Kidney epithelial cell (primary cell): ENCODE data around the gene ANKRD28. TPM values are rescaled to one million over a fixed set of nuclear protein-coding genes. Genes with fewer than 3 reads are reported as not detected.
"Not testable (repeated sequence)": the region's sequence is repeated elsewhere in the genome, so short reads cannot be mapped to it uniquely, and the experiment has no call there.

ENCODE experiments used
- DNase-seq: peaks from one replicate; pipeline ENCODE4 v3.0.0-alpha.2; 2010; ENCODE audit warnings: low read depth
- H3K27me3 ChIP-seq: 2 replicates; pipeline ENCODE4 v1.6.0; 2011; ENCODE audit warnings: low read length; ENCODE audit not compliant: control insufficient read depth, insufficient read depth
- H3K36me3 ChIP-seq: 2 replicates; pipeline ENCODE4 v1.5.1; 2011; ENCODE audit warnings: low read length; ENCODE audit not compliant: control insufficient read depth, insufficient read depth
- H3K4me3 ChIP-seq: 2 replicates; pipeline ENCODE4 v1.5.1; 2011; ENCODE audit warnings: low read depth, mild to moderate bottlenecking, control low read depth, low read length
- total RNA-seq: library from RNA; depleted of rRNA; stranded (reverse); fragments of >200 nt; gene quantifications from 2 replicates; pipeline ENCODE4 v1.2.3, GENCODE V29; 2015
- TF ChIP-seq, protein P1 (sequence below): IDR thresholded peaks from 2 replicates; pipeline ENCODE4 v1.5.1; 2011; ENCODE audit warnings: mild to moderate bottlenecking, moderate library complexity, low read length, control low read depth, inconsistent platforms; ENCODE audit not compliant: insufficient read depth, poor library complexity, severe bottlenecking

ANKRD28 gene
- total RNA-seq = 27.4 and 28.4 TPM in 2 replicates

DNA sequence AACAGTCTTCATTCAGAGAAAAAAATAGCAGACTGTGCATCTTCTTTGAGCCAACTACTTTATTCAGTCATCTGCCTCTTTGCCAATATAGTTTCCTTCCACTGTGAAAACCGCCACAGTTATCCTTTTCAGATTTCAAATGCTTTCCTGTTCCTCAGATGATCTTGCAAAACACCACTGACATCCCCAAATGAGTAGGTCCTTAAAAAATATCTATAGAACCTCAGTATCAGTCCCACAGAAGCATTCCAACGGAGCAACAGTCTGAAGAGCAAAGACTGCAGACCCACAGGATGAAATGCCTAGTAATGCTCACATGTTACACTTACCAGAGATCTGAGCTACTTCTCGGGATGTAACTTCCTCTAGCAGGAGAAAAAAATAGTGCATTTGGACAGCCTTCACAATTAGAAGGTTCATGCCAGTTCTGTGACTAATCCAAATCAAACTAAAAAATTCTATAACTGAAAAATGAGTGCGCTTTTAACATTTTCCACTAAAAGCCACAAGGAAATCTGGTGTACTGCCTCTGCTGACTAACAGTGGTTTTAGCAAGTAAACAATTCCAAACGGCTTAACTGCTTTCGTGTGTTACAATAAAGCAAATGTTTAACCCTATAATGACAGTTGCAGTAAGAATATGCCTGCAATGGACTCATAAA is at the start of gene ANKRD28:
TSS of gene ANKRD28 (minus strand) at position 338 of the 662 bp plus-strand sequence. CDS start 1,458 bp downstream, outside the sequence.
- DNase-seq = peak; percentile 77
- TF ChIP-seq, protein P1, sequence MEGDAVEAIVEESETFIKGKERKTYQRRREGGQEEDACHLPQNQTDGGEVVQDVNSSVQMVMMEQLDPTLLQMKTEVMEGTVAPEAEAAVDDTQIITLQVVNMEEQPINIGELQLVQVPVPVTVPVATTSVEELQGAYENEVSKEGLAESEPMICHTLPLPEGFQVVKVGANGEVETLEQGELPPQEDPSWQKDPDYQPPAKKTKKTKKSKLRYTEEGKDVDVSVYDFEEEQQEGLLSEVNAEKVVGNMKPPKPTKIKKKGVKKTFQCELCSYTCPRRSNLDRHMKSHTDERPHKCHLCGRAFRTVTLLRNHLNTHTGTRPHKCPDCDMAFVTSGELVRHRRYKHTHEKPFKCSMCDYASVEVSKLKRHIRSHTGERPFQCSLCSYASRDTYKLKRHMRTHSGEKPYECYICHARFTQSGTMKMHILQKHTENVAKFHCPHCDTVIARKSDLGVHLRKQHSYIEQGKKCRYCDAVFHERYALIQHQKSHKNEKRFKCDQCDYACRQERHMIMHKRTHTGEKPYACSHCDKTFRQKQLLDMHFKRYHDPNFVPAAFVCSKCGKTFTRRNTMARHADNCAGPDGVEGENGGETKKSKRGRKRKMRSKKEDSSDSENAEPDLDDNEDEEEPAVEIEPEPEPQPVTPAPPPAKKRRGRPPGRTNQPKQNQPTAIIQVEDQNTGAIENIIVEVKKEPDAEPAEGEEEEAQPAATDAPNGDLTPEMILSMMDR = peak; percentile 24
- no peaks in the 10 kb centered on the region for H3K27me3 ChIP-seq
- H3K4me3 ChIP-seq = peak within 1 kb of the TSS; percentile 33
- no peaks in the 10 kb centered on the region for H3K36me3 ChIP-seq

DNA sequence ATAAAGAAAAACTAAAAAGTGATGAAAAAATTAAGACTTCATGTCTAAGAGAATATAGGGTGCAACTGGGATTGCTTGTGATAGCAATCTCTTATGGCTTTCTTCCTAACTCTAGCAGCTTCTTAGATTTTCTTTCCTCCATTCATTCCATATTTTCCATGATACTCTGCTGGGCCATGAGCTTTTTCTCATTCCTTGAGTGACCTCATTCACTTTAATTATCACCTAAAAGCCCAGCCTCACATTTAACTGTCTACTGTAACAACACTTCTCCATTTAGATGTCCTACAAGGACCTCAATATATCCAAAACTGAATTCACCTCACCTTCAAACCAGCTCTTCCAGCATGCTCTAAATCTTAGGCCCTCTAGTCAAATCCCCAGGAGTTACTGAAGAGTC is 49.5 kb upstream of the ANKRD28 start:
- no peak overlapping the region for H3K4me3 ChIP-seq
- TF ChIP-seq, protein P1 = no peak
- DNase-seq = no peak
- no peaks in the 10 kb centered on the region for H3K27me3 ChIP-seq
- H3K36me3 ChIP-seq = no peaks in the 10 kb centered on the region

DNA sequence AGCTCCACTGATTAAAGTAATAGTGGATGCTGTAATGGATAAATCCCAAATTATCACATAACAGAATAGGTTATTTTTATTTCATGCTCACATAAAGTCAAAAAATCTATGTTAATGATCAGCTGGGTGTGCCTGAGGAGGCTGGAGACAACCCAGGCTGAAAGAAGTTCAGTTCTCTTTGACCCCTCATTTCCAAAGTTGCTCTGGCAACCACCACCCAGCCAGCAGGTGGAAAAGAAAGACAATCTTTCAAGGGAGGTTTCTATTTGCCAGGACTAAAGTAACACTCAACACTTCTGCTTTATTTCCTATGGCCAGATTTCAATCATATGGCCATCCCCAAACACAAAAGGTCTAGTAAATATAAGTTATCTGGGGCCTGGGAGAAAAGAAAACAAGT is 48.8 kb upstream of the ANKRD28 start:
- Histone ChIP-seq H3K27me3 (no peaks in the 10 kb centered on the region), H3K36me3 (no peaks in the 10 kb centered on the region), H3K4me3 (no peak overlapping the region)
- DNase-seq = no peak
- TF ChIP-seq, protein P1 = no peak

DNA sequence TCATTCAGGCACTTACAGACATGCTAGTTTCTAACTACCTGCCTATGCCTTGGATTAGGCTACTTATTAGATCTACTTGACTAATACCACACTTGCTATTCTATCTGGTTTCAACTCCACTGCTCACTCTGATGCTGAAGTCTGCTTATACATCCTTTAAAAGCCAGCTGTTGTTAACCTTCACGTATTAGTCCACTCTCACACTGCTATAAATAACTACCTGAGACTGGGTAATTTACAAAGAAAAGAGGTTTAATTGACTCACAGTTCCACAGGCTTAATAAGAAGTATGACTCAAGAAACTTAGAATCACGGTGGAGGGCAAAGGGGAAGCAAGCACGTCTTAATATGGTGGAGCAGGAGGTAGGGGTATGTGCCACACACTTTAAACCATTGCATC is 47.7 kb upstream of the ANKRD28 start:
- no peak for DNase-seq
- TF ChIP-seq, protein P1 = no peak
- H3K36me3 ChIP-seq = no peaks in the 10 kb centered on the region

DNA sequence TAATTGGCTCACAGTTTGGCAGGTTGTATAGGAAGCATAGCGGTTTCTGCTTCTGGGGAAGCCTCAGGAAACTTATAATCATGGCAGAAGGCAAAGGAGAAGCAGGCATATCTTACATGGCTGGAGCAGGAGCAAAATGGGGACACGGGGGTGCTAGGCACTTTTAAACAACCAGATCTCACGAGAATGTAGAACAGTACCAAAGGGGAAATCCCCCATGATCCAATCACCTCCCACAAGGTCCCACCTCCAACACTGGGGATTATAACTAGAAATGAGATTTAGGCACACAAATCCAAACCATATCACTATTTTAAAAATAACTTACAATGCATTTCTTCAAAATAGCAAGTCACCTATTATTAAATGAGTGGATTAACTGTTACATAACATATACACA is 47.1 kb upstream of the ANKRD28 start:
- H3K27me3 ChIP-seq = no peaks in the 10 kb centered on the region
- TF ChIP-seq, protein P1 = no peak

More for the DNA sequence above, 47.7 kb upstream of the ANKRD28 start:
- Histone ChIP-seq H3K4me3 (no peak overlapping the region), H3K27me3 (no peaks in the 10 kb centered on the region)

DNA sequence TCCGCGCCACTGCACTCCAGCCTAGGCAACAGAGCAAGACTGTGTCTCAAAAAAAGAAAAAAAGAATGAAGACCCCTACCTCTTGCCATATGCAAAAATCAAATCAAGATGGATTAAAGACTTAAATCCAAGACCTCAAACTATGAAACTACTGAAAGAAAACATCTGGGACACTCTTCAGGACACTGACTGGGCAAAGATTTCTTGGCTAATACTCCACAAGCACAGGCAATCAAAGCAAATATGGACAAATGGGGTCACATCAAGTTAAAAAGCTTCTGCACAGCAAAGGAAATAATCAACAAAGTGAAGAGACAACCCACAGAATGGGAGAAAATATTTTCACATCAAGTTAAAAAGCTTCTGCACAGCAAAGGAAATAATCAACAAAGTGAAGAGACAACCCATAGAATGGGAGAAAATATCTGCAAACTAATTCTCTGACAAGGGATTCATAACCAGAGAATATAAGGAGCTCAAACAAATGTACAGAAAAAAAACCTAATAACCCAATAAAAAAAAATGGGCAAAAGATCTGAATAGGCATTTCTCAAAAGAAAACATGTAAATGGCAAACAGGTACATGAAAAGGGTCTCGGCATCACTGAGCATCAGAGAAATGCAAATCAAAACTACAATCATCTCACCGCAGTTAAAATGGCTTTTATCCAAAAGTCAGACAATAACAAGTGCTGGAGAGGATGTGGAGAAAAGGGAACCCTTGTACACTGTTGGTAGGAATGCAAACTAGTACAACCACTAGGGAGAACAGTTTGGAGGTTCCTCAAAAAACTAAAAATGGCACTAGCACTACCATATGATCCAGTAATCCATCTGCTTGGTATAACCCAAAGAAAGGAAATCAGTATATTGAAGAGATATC is 43.6 kb upstream of the ANKRD28 start:
- not testable (repeated sequence) for H3K36me3 ChIP-seq, H3K27me3 ChIP-seq, DNase-seq, H3K4me3 ChIP-seq

More for the DNA sequence above, 47.1 kb upstream of the ANKRD28 start:
- no peaks in the 10 kb centered on the region for H3K36me3 ChIP-seq
- no peak overlapping the region for H3K4me3 ChIP-seq
- no peak for DNase-seq
